H9 (cell line): ENCODE data around the gene PPP1R12B. TPM values are rescaled to one million over a fixed set of nuclear protein-coding genes. Genes with fewer than 3 reads are reported as not detected.

ENCODE experiments used
- DNase-seq: peaks from one replicate; pipeline ENCODE4 v3.0.0-alpha.2; 2017
- H2AFZ ChIP-seq: one replicate; pipeline ENCODE4 v1.6.1; 2013; ENCODE audit warnings: mild to moderate bottlenecking, low read length, control low read depth, moderate library complexity
- H2AK5ac ChIP-seq: 2 replicates; pipeline ENCODE4 v1.6.1; 2013; ENCODE audit warnings: low read length, control low read depth, mixed read lengths; ENCODE audit not compliant: insufficient read length
- H2BK120ac ChIP-seq: one replicate; pipeline ENCODE4 v1.6.1; 2013; ENCODE audit warnings: low read depth, mild to moderate bottlenecking, low read length, control low read depth, inconsistent platforms; ENCODE audit not compliant: poor library complexity, severe bottlenecking
- H2BK12ac ChIP-seq: 2 replicates; pipeline ENCODE4 v1.6.1; 2013; ENCODE audit warnings: low read length, control low read depth, mixed read lengths, low read depth; ENCODE audit not compliant: insufficient read length
- H2BK15ac ChIP-seq: 2 replicates; pipeline ENCODE4 v1.6.1; 2013; ENCODE audit warnings: low read depth, low read length, control low read depth
- H2BK20ac ChIP-seq: one replicate; pipeline ENCODE4 v1.6.1; 2013; ENCODE audit warnings: low read depth, mild to moderate bottlenecking, low read length, control low read depth, inconsistent platforms; ENCODE audit not compliant: poor library complexity, severe bottlenecking
- H2BK5ac ChIP-seq: 2 replicates; pipeline ENCODE4 v1.6.1; 2013; ENCODE audit warnings: low read length, control low read depth, mixed read lengths; ENCODE audit not compliant: insufficient read length
- H3K14ac ChIP-seq: 2 replicates; pipeline ENCODE4 v1.6.1; 2013; ENCODE audit warnings: low read length, control low read depth; ENCODE audit not compliant: insufficient read depth
- H3K18ac ChIP-seq: 2 replicates; pipeline ENCODE4 v1.6.1; 2013; ENCODE audit warnings: low read depth, mild to moderate bottlenecking, mixed read lengths, low read length, control low read depth; ENCODE audit not compliant: insufficient read length
- H3K23ac ChIP-seq: 2 replicates; pipeline ENCODE4 v1.6.1; 2013; ENCODE audit warnings: low read length, control low read depth, mixed read lengths, low read depth; ENCODE audit not compliant: insufficient read length
- H3K23me2 ChIP-seq: 2 replicates; pipeline ENCODE4 v1.6.1; 2013; ENCODE audit warnings: low read depth, mild to moderate bottlenecking, mixed read lengths, low read length, control low read depth; ENCODE audit not compliant: insufficient read length, poor library complexity, severe bottlenecking
- H3K27ac ChIP-seq: 2 replicates; pipeline ENCODE4 v1.5.1; 2013; ENCODE audit warnings: low read length, control low read depth, mixed read lengths, low read depth; ENCODE audit not compliant: insufficient read length
- H3K27me3 ChIP-seq: 2 replicates; pipeline ENCODE4 v1.6.1; 2013; ENCODE audit warnings: low read length, control low read depth, inconsistent platforms; ENCODE audit not compliant: insufficient read depth
- H3K4ac ChIP-seq: 2 replicates; pipeline ENCODE4 v1.6.1; 2013; ENCODE audit warnings: low read depth, mild to moderate bottlenecking, control low read depth, inconsistent platforms, low read length, moderate library complexity
- H3K4me1 ChIP-seq: 2 replicates; pipeline ENCODE4 v1.6.1; 2013; ENCODE audit warnings: low read length, control low read depth, inconsistent platforms; ENCODE audit not compliant: insufficient read depth
- H3K4me2 ChIP-seq: 2 replicates; pipeline ENCODE4 v1.6.1; 2013; ENCODE audit warnings: low read length, control low read depth, mixed read lengths; ENCODE audit not compliant: insufficient read length, insufficient read depth
- H3K56ac ChIP-seq: 2 replicates; pipeline ENCODE4 v1.6.1; 2013; ENCODE audit warnings: low read depth, mild to moderate bottlenecking, mixed read lengths, low read length, control low read depth; ENCODE audit not compliant: insufficient read length
- H3K79me1 ChIP-seq: 2 replicates; pipeline ENCODE4 v1.6.1; 2013; ENCODE audit warnings: low read depth, mild to moderate bottlenecking, moderate library complexity, low read length, control low read depth, inconsistent platforms; ENCODE audit not compliant: insufficient read depth, poor library complexity, severe bottlenecking
- H3K79me2 ChIP-seq: 2 replicates; pipeline ENCODE4 v1.6.1; 2013; ENCODE audit warnings: low read length, control low read depth, inconsistent platforms; ENCODE audit not compliant: insufficient read depth
- H3K9ac ChIP-seq: 2 replicates; pipeline ENCODE4 v1.6.1; 2013; ENCODE audit warnings: low read length, control low read depth, mixed read lengths; ENCODE audit not compliant: insufficient read length; ENCODE audit errors: extremely low read depth
- H3K9me3 ChIP-seq: one replicate; pipeline ENCODE4 v1.6.1; 2013; ENCODE audit warnings: low read depth, low read length, inconsistent platforms; ENCODE audit not compliant: control insufficient read depth
- H3T11ph ChIP-seq: one replicate; pipeline ENCODE4 v1.6.1; 2013; ENCODE audit warnings: mild to moderate bottlenecking, low read length, control low read depth, inconsistent platforms
- H4K20me1 ChIP-seq: one replicate; pipeline ENCODE4 v1.6.1; 2013; ENCODE audit not compliant: control insufficient read depth, insufficient read length, insufficient read depth
- H4K5ac ChIP-seq: 2 replicates; pipeline ENCODE4 v1.6.1; 2013; ENCODE audit warnings: low read depth, mild to moderate bottlenecking, mixed read lengths, low read length, control low read depth; ENCODE audit not compliant: insufficient read length
- H4K8ac ChIP-seq: replicated peaks from 2 replicates; pipeline ENCODE4 v1.6.1; 2013; ENCODE audit warnings: low read length, control low read depth, mixed read lengths, low read depth; ENCODE audit not compliant: insufficient read length
- H4K91ac ChIP-seq: 2 replicates; pipeline ENCODE4 v1.6.1; 2013; ENCODE audit warnings: low read depth, mild to moderate bottlenecking, moderate library complexity, mixed read lengths, low read length, control low read depth; ENCODE audit not compliant: insufficient read length
- H3K27ac Mint-ChIP-seq, 3 experiments: 2 replicates in 2 of 3; 3 replicates in 1 of 3; pipeline ENCODE4 v1.8.0; 2020 to 2021; ENCODE audit warnings: mixed read lengths in 3 of 3, mild to moderate bottlenecking in 1 of 3, moderate library complexity in 1 of 3
- H3K27me3 Mint-ChIP-seq: 2 replicates; pipeline ENCODE4 v1.8.0; 2021; ENCODE audit warnings: low read depth, mild to moderate bottlenecking, moderate library complexity, mixed read lengths
- H3K36me3 Mint-ChIP-seq, 3 experiments: 2 replicates in 2 of 3; 3 replicates in 1 of 3; pipeline ENCODE4 v1.8.0; 2020 to 2021; ENCODE audit warnings: low read depth in 3 of 3, mixed read lengths in 3 of 3; ENCODE audit not compliant: insufficient read depth in 1 of 3
- H3K4me1 Mint-ChIP-seq, 2 experiments: 2 replicates each; pipeline ENCODE4 v1.8.0; 2020; ENCODE audit warnings: mixed read lengths in 2 of 2
- H3K4me3 Mint-ChIP-seq, 2 experiments: 2 replicates in 1 of 2; 3 replicates in 1 of 2; pipeline ENCODE4 v1.8.0; 2020 to 2021; ENCODE audit warnings: mild to moderate bottlenecking in 2 of 2, mixed read lengths in 2 of 2, moderate library complexity in 1 of 2
- H3K9me3 Mint-ChIP-seq, 2 experiments: 2 replicates in 1 of 2; 3 replicates in 1 of 2; pipeline ENCODE4 v1.8.0; 2020; ENCODE audit warnings: mild to moderate bottlenecking in 2 of 2, mixed read lengths in 2 of 2, moderate library complexity in 1 of 2
- CTCF ChIP-seq: fragments of 200-600 bp; sonication (generic); conservative IDR thresholded peaks from 3 replicates; pipeline ENCODE4 v1.8.0; 2021; ENCODE audit warnings: antibody characterized with exemption, mild to moderate bottlenecking
- whole genome bisulfite sequencing: extraction: QIAGEN DNeasy Blood & Tissue Kit; methylation state at CpG from one replicate; pipeline ENCODE4 v1.1.7; 2013; ENCODE audit warnings: missing lambda C conversion rate, low lambda C conversion rate, mixed read lengths; ENCODE audit not compliant: insufficient read length; ENCODE audit errors: extremely low coverage; 5-methylcytosine and 5-hydroxymethylcytosine counted together
- total RNA-seq: library from RNA; stranded (reverse); gene quantifications from 2 replicates; pipeline ENCODE4 v1.2.1, GENCODE V29; 2021

The PPP1R12B gene
- total RNA-seq, 1 experiment from 2014 or later: 12.9 TPM

GRCh38 chr1:202561726-202562443 is 213.4 kb downstream of the PPP1R12B start:
- no peak overlapping the region for H3K27ac ChIP-seq
- no peak overlapping the region for H2AFZ ChIP-seq
- H2BK12ac ChIP-seq: no peak overlapping the region
- no peak overlapping the region for H3T11ph ChIP-seq
- H3K23ac ChIP-seq: no peak overlapping the region
- H3K79me1 ChIP-seq: no peaks in the 10 kb centered on the region
- peaks cover 6% of the 10 kb centered on the region; the same call in 1 of the 2 replicates for H3K4me1 ChIP-seq
- H3K56ac ChIP-seq: no peak overlapping the region
- no peak for DNase-seq
- H3K14ac ChIP-seq: no peak overlapping the region
- no peak overlapping the region for H3K4ac ChIP-seq
- peak; percentile 63 for TF ChIP-seq CTCF
- H2BK15ac ChIP-seq: no peak overlapping the region
- H3K23me2 ChIP-seq: no peaks in the 10 kb centered on the region
- H2BK120ac ChIP-seq: no peak overlapping the region
- no peak overlapping the region for H2BK20ac ChIP-seq
- Mint-ChIP-seq H3K9me3 (no peaks in the 10 kb centered on the region), H3K36me3 (no peaks in the 10 kb centered on the region; a peak in 1 of 7 replicates), H3K27me3 (no peaks in the 10 kb centered on the region), H3K27ac (peak overlapping the region in 1 of 3 experiments; percentile 8; a peak in 2 of 7 replicates), H3K4me1 (peaks cover 33 to 40% of the 10 kb centered on the region in 2 experiments), H3K4me3 (no peak overlapping the region)
- H3K9ac ChIP-seq: no peak overlapping the region
- H4K5ac ChIP-seq: no peak overlapping the region
- H4K91ac ChIP-seq: no peak overlapping the region
- no peak overlapping the region for H3K4me2 ChIP-seq
- no peak overlapping the region for H2BK5ac ChIP-seq
- H4K8ac ChIP-seq: no peak overlapping the region
- no peak overlapping the region for H2AK5ac ChIP-seq
- no peak overlapping the region for H3K18ac ChIP-seq
- H3K9me3 ChIP-seq: no peaks in the 10 kb centered on the region
- H4K20me1 ChIP-seq: no peaks in the 10 kb centered on the region
- H3K27me3 ChIP-seq: no peaks in the 10 kb centered on the region
- no peaks in the 10 kb centered on the region for H3K79me2 ChIP-seq
- WGBS: no CpG with 5 or more reads among the region's 2 CpGs
